ENCODE data around the gene VOPP1.
"Not testable (repeated sequence)": the region's sequence is repeated elsewhere in the genome, so short reads cannot be mapped to it uniquely, and the experiment has no call there.

DNA sequence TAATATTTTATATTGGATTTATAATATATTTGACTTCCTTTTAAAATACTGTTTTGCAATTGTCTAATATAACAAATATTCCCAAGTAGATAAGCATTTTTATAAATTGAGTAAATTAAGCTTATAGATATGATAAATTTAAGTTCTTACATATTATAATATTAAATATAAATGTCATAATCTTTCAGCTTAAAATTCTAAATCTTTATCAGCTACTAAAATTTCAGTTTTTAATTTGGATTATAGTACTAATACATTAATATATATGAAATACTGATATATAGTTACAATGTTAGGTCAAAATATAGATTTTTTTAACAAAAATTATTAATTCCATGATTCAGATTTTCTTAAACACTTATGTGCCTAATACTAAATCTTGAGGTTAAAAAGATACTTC is 33.4 kb upstream of the VOPP1 start:
- TF ChIP-seq POLR2A, CTCF, EP300, POLR2AphosphoS5 (IDR thresholded peaks at IDR 0.05): not testable (repeated sequence)

All from suprapubic skin (tissue), 4 donors.